Measurements from ENCODE around the gene ROR2.

GRCh38 chr9:91985692-91986091 lies 35.7 kb upstream of the ROR2 start:
- TF ChIP-seq, protein P1, sequence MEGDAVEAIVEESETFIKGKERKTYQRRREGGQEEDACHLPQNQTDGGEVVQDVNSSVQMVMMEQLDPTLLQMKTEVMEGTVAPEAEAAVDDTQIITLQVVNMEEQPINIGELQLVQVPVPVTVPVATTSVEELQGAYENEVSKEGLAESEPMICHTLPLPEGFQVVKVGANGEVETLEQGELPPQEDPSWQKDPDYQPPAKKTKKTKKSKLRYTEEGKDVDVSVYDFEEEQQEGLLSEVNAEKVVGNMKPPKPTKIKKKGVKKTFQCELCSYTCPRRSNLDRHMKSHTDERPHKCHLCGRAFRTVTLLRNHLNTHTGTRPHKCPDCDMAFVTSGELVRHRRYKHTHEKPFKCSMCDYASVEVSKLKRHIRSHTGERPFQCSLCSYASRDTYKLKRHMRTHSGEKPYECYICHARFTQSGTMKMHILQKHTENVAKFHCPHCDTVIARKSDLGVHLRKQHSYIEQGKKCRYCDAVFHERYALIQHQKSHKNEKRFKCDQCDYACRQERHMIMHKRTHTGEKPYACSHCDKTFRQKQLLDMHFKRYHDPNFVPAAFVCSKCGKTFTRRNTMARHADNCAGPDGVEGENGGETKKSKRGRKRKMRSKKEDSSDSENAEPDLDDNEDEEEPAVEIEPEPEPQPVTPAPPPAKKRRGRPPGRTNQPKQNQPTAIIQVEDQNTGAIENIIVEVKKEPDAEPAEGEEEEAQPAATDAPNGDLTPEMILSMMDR (IDR thresholded peaks at IDR 0.05) = no peak
- no peak for TF ChIP-seq POLR2A (IDR thresholded peaks at IDR 0.05)

Measured in Peyer's patch (tissue), 4 donors.